Mesenteric fat pad (tissue), 1 donor: ENCODE results near the gene RASGRP2. TPM values are rescaled to one million over a fixed set of nuclear protein-coding genes. Genes with fewer than 3 reads are reported as not detected.

Source experiments
- total RNA-seq: library from RNA; stranded (reverse); fragmentation: NEBNext Ultra II Directional; extraction: Animal tissue kit (Norgen Biotek cat#: 25700); gene quantifications from one replicate; pipeline ENCODE4 v1.2.1, GENCODE V29; 2021
- donor health status: DM: yes; HTN: yes; CAD: no.

Gene RASGRP2
- total RNA-seq, 1 donor from 2014 or later, result 22.0 TPM

Other genes with a start within 250 kb of the RASGRP2 start
- gene SLC22A11, start 188.2 kb downstream of the RASGRP2 start, total RNA-seq, result not detected
- gene SLC22A12, start 152.9 kb downstream of the RASGRP2 start, total RNA-seq, result 0.29 TPM
- 8.8 TPM for gene NRXN2, start 20.9 kb downstream of the RASGRP2 start, total RNA-seq
- 1.8 TPM for gene PYGM, start 15.8 kb upstream of the RASGRP2 start, total RNA-seq
- 302 TPM for gene SF1, start 34.4 kb upstream of the RASGRP2 start, total RNA-seq
- gene MAP4K2, start 59.1 kb upstream of the RASGRP2 start, total RNA-seq, result 18.2 TPM
- 18.5 TPM for gene MEN1, start 66.4 kb upstream of the RASGRP2 start, total RNA-seq
- gene CDC42BPG, start 100.5 kb upstream of the RASGRP2 start, total RNA-seq, result 0.55 TPM
- 95.0 TPM for gene EHD1, start 134.5 kb upstream of the RASGRP2 start, total RNA-seq
- 22.2 TPM for gene ATG2A, start 173.1 kb upstream of the RASGRP2 start, total RNA-seq
- 28.3 TPM for gene PPP2R5B, start 180.5 kb upstream of the RASGRP2 start, total RNA-seq
- not detected for gene GPHA2, start 191.8 kb upstream of the RASGRP2 start, total RNA-seq
- gene MAJIN, start 228.0 kb upstream of the RASGRP2 start, total RNA-seq, result not detected